HCT116 (cell line): ENCODE data around the gene DDX54. TPM values are rescaled to one million over a fixed set of nuclear protein-coding genes. Genes with fewer than 3 reads are reported as not detected.

ENCODE experiments used
- ATAC-seq: fragments of 200-7000 bp; cut with Tn5 transposase; 2 replicates; pipeline ENCODE4 v1.9.1; 2020; ENCODE audit warnings: mild to moderate bottlenecking, moderate library complexity
- BruUV-seq: library from RNA; stranded (reverse); fragments of 400-500 nt; replicated peaks from 2 replicates; lab custom pipeline; 2021; lab: Mats Ljungman, UMichigan
- CTCF ChIA-PET: fragments of 300-600 bp; sonication (Branson Sonifier 250); formaldehyde crosslinking; loops from one replicate; lab custom pipeline; 2021; ENCODE audit warnings: antibody characterized with exemption; lab: Charles Lee
- POLR2A ChIA-PET: fragments of 300-600, 350-600 bp; sonication (Branson Sonifier 250); formaldehyde crosslinking; loops from one replicate; lab custom pipeline; 2021; ENCODE audit warnings: antibody characterized with exemption; lab: Charles Lee
- RAD21 ChIA-PET, 2 experiments: fragments of 300-600 bp; sonication (Branson Sonifier 250); formaldehyde crosslinking; loops; one replicate each; lab custom pipeline; 2023; ENCODE audit warnings: low total read pairs in 2 of 2; ENCODE audit not compliant: uncharacterized antibody in 2 of 2, unreplicated experiment in 2 of 2, low non-redundant PET in 1 of 2; lab: Charles Lee
- DNase-seq: peaks from one replicate; pipeline ENCODE4 v3.0.0-alpha.2; 2010; ENCODE audit warnings: low read depth, low spot score
- H2AFZ ChIP-seq: fragments of 200-600 bp; shearing (Covaris generic), sonication (generic); 2 replicates; pipeline ENCODE4 v1.6.1; 2017; ENCODE audit warnings: low read depth, mixed run types, mixed read lengths, antibody characterized with exemption, low read length; ENCODE audit not compliant: poor library complexity, severe bottlenecking
- H3K27ac ChIP-seq: 2 replicates; pipeline ENCODE4 v1.5.1; 2012; ENCODE audit warnings: low read depth, low read length
- H3K27me3 ChIP-seq: fragments of 200-600 bp; sonication (generic); 2 replicates; pipeline ENCODE4 v1.6.1; 2016; ENCODE audit warnings: mixed run types, low read length, mixed read lengths; ENCODE audit not compliant: insufficient read depth
- H3K36me3 ChIP-seq, 2 experiments: fragments of 200-500 bp in 1 of 2; fragments of 200-600 bp in 1 of 2; sonication (Bioruptor generic) in 1 of 2; sonication (generic) in 1 of 2; 2 replicates each; pipeline versions ENCODE4 v1.5.1 to v1.6.1; 2014 to 2016; ENCODE audit warnings: low read length in 2 of 2, inconsistent platforms in 1 of 2, mixed read lengths in 1 of 2, mixed run types in 1 of 2; ENCODE audit not compliant: insufficient read depth in 2 of 2, control insufficient read depth in 1 of 2
- H3K4me1 ChIP-seq, 2 experiments: fragments of 200-600 bp in 1 of 2; sonication (generic) in 1 of 2; 2 replicates each; pipeline versions ENCODE4 v1.5.1 to v1.6.1; 2012 to 2017; ENCODE audit warnings: low read length in 2 of 2, inconsistent platforms in 1 of 2, mild to moderate bottlenecking in 1 of 2, mixed read lengths in 1 of 2, mixed run types in 1 of 2, moderate library complexity in 1 of 2; ENCODE audit not compliant: insufficient read depth in 2 of 2, control insufficient read depth in 1 of 2
- H3K4me2 ChIP-seq: fragments of 200-600 bp; sonication (generic); 2 replicates; pipeline ENCODE4 v1.6.1; 2017; ENCODE audit warnings: mixed run types, low read length, mixed read lengths
- H3K4me3 ChIP-seq, 2 experiments: fragments of 200-600 bp in 1 of 2; sonication (generic) in 1 of 2; replicated peaks in 1 of 2; 2 replicates each; pipeline ENCODE4 v1.5.1; 2011 to 2016; ENCODE audit warnings: low read length in 2 of 2, control low read depth in 1 of 2, low read depth in 1 of 2, mild to moderate bottlenecking in 1 of 2, mixed read lengths in 1 of 2, mixed run types in 1 of 2
- H3K79me2 ChIP-seq: fragments of 200-600 bp; sonication (generic); 2 replicates; pipeline ENCODE4 v1.6.1; 2017; ENCODE audit warnings: mild to moderate bottlenecking, mixed run types, low read length, moderate library complexity, mixed read lengths; ENCODE audit not compliant: insufficient read depth
- H3K9ac ChIP-seq: fragments of 200-600 bp; sonication (generic); 2 replicates; pipeline ENCODE4 v1.6.1; 2016; ENCODE audit warnings: low read length, mixed read lengths
- H3K9me2 ChIP-seq: fragments of 200-600 bp; sonication (generic), shearing (Covaris generic); 2 replicates; pipeline ENCODE4 v1.6.1; 2017; ENCODE audit warnings: mixed run types, mild to moderate bottlenecking, moderate library complexity; ENCODE audit not compliant: insufficient read depth
- H3K9me3 ChIP-seq, 2 experiments: fragments of 200-500 bp in 1 of 2; fragments of 200-600 bp in 1 of 2; sonication (Bioruptor generic) in 1 of 2; sonication (generic) in 1 of 2; 2 replicates each; pipeline ENCODE4 v1.6.1; 2014 to 2017; ENCODE audit warnings: low read length in 2 of 2, mixed read lengths in 2 of 2, inconsistent platforms in 1 of 2, low read depth in 1 of 2, mild to moderate bottlenecking in 1 of 2, mixed run types in 1 of 2, moderate library complexity in 1 of 2; ENCODE audit not compliant: control insufficient read depth in 1 of 2, insufficient read depth in 1 of 2
- H4K20me1 ChIP-seq: fragments of 200-600 bp; sonication (generic), shearing (Covaris generic); 2 replicates; pipeline ENCODE4 v1.6.1; 2017; ENCODE audit warnings: mixed run types, mild to moderate bottlenecking, moderate library complexity; ENCODE audit not compliant: insufficient read depth
- CBX3 ChIP-seq: IDR thresholded peaks from 2 replicates; pipeline ENCODE4 v1.6.1; 2012; ENCODE audit warnings: low read depth
- EGR1 ChIP-seq: IDR thresholded peaks from 2 replicates; pipeline ENCODE4 v1.6.1; 2012; ENCODE audit warnings: low read depth
- ELF1 ChIP-seq: IDR thresholded peaks from 2 replicates; pipeline ENCODE4 v1.6.1; 2012; ENCODE audit warnings: low read depth, borderline replicate concordance
- EZH2 ChIP-seq: fragments of 200-600 bp; sonication (generic); IDR thresholded peaks from 2 replicates; pipeline ENCODE4 v1.6.1; 2017; ENCODE audit warnings: antibody characterized with exemption, mixed run types
- EZH2phosphoT487 ChIP-seq: fragments of 200-600 bp; IDR thresholded peaks from 2 replicates; pipeline ENCODE4 v1.6.1; 2018; ENCODE audit warnings: antibody characterized with exemption, borderline replicate concordance
- FOSL1 ChIP-seq: IDR thresholded peaks from 2 replicates; pipeline ENCODE4 v1.6.1; 2012; ENCODE audit warnings: low read depth
- JUND ChIP-seq: IDR thresholded peaks from 2 replicates; pipeline ENCODE4 v1.6.1; 2012
- POLR2A ChIP-seq: IDR thresholded peaks from 2 replicates; pipeline ENCODE4 v1.7.0; 2011; ENCODE audit warnings: borderline replicate concordance; ENCODE audit not compliant: insufficient read depth, insufficient read length; ENCODE audit errors: extremely low read depth
- POLR2AphosphoS5 ChIP-seq: IDR thresholded peaks from 2 replicates; pipeline ENCODE4 v1.6.1; 2011; ENCODE audit warnings: mild to moderate bottlenecking, low read depth, low read length, moderate library complexity
- RAD21 ChIP-seq: IDR thresholded peaks from 2 replicates; pipeline ENCODE4 v1.6.1; 2012; ENCODE audit warnings: low read depth, mild to moderate bottlenecking
- SP1 ChIP-seq: IDR thresholded peaks from 2 replicates; pipeline ENCODE4 v1.6.1; 2012; ENCODE audit warnings: low read depth
- TCF7L2 ChIP-seq: IDR thresholded peaks from 2 replicates; pipeline ENCODE4 v1.7.0; 2011; ENCODE audit warnings: borderline replicate concordance, inconsistent platforms; ENCODE audit not compliant: insufficient read depth, insufficient read length; ENCODE audit errors: extremely low read depth
- YY1 ChIP-seq: IDR thresholded peaks from 2 replicates; pipeline ENCODE4 v1.6.1; 2011; ENCODE audit warnings: low read length, low read depth, moderate library complexity, mild to moderate bottlenecking; ENCODE audit not compliant: insufficient replicate concordance; ENCODE audit errors: extremely low read depth
- ZFX ChIP-seq: fragments of 450-650 bp; IDR thresholded peaks from 2 replicates; pipeline ENCODE4 v1.6.1; 2017
- intact Hi-C: fragments of 100-400 bp; cut with micrococcal nuclease; formaldehyde crosslinking; loops from 2 replicates; pipeline ENCODE4 v1.10.0; 2022
- total RNA-seq: library from RNA; stranded (reverse); gene quantifications from one replicate; pipeline ENCODE4 v1.2.1, GENCODE V29; 2021; ENCODE audit not compliant: unreplicated experiment
- TF ChIP-seq, protein P1 (sequence below): IDR thresholded peaks from 2 replicates; pipeline ENCODE4 v1.6.1; 2012
- TF ChIP-seq, protein P2 (sequence below): IDR thresholded peaks from 2 replicates; pipeline ENCODE4 v1.6.1; 2011; ENCODE audit warnings: mild to moderate bottlenecking, low read length, moderate library complexity; ENCODE audit not compliant: insufficient replicate concordance; ENCODE audit errors: extremely low read depth
- TF ChIP-seq, protein P3 (sequence below): IDR thresholded peaks from 2 replicates; pipeline ENCODE4 v1.6.1; 2012; ENCODE audit warnings: low read depth
- TF ChIP-seq, protein P4 (sequence below): IDR thresholded peaks from 2 replicates; pipeline ENCODE4 v1.6.1; 2012

DDX54 gene
- total RNA-seq, 1 experiment from 2014 or later = 110 TPM

DNA sequence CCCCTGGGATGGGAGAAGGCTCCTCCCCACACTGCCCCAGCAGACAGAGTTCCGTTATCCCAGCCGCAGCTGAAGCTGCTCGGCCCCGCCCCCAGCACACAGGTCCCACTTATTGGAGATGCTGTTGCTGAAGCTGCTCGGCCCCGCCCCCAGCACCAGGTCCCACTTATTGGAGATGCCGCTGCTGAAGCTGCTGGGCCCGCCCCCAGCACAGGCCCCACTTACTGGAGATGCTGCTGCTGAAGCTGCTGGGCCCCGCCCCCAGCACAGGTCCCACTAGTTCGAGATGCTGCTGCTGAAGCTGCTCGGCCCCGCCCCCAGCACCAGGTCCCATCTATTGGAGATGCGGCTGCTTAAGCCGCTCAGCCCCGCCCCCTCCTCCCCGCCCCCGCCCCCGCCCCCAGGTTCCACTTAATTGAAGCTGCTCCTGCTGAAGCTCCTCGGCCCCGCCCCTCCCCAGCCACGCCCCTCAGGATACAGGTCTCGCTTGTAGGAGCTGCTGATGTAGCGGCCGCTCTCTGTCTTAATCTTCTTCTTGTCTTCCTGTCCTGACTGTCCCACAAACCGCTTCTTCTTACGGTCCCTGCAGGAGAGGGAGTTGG, 23.8 kb downstream of the DDX54 start (continued):
- TF ChIP-seq, protein P1, sequence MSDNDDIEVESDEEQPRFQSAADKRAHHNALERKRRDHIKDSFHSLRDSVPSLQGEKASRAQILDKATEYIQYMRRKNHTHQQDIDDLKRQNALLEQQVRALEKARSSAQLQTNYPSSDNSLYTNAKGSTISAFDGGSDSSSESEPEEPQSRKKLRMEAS = no peak
- TF ChIP-seq CBX3 (no peak), EZH2phosphoT487 (no peak), EGR1 (no peak), POLR2AphosphoS5 (no peak), RAD21 (no peak), FOSL1 (no peak), JUND (no peak)
- TF ChIP-seq, protein P2, sequence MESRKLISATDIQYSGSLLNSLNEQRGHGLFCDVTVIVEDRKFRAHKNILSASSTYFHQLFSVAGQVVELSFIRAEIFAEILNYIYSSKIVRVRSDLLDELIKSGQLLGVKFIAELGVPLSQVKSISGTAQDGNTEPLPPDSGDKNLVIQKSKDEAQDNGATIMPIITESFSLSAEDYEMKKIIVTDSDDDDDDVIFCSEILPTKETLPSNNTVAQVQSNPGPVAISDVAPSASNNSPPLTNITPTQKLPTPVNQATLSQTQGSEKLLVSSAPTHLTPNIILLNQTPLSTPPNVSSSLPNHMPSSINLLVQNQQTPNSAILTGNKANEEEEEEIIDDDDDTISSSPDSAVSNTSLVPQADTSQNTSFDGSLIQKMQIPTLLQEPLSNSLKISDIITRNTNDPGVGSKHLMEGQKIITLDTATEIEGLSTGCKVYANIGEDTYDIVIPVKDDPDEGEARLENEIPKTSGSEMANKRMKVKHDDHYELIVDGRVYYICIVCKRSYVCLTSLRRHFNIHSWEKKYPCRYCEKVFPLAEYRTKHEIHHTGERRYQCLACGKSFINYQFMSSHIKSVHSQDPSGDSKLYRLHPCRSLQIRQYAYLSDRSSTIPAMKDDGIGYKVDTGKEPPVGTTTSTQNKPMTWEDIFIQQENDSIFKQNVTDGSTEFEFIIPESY = no peak

DNA sequence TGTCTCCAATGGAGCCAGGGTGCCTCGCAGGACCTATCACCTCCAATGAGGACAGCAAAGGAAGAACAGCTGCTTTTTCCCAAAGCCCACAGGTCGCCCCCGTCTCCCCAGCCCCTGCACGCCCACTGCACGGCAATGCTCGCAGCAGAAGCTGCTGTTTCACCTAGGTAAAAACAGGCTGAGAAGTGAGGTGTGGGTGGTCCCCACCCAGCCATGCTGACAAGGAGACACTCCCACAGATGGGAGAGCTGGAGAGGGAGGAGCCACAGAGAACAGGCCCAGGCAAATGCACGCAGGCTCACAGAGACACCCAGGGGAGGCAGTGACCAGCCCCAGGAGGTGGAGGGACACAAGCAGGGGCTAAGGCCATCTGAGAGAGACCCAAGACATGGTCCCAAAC, 25.3 kb downstream of the DDX54 start:
- H3K9ac ChIP-seq = no peak overlapping the region
- peak overlapping the region; percentile 22; the same call in 1 of the 2 replicates for H3K27ac ChIP-seq
- DNase-seq = no peak
- no peak overlapping the region for H3K4me3 ChIP-seq
- H3K4me1 ChIP-seq = peaks cover 0 to 10% of the 10 kb centered on the region in 2 experiments; a peak in 2 of 4 replicates
- intact Hi-C loops = no loop called here
- no peaks in the 10 kb centered on the region for H3K79me2 ChIP-seq
- no peaks in the 10 kb centered on the region for H3K27me3 ChIP-seq
- ATAC-seq = no peak
- ChIA-PET CTCF (no interaction called here), RAD21 (no interaction called here), POLR2A (no interaction called here)
- no peaks in the 10 kb centered on the region for H3K9me2 ChIP-seq
- BruUV-seq = no TSS peak
- H3K9me3 ChIP-seq = no peaks in the 10 kb centered on the region
- no peak overlapping the region for H2AFZ ChIP-seq
- peaks cover 20 to 37% of the 10 kb centered on the region in 2 experiments; a peak in 3 of 4 replicates for H3K36me3 ChIP-seq
- H4K20me1 ChIP-seq = peaks cover 4% of the 10 kb centered on the region; the same call in 1 of the 2 replicates
- H3K4me2 ChIP-seq = no peak overlapping the region
- TF ChIP-seq, protein P1 = no peak
- no peak for TF ChIP-seq TCF7L2
- no peak for TF ChIP-seq ELF1
- TF ChIP-seq EZH2 = no peak
- TF ChIP-seq CBX3 = no peak
- no peak for TF ChIP-seq POLR2AphosphoS5
- TF ChIP-seq EZH2phosphoT487 = no peak
- TF ChIP-seq, protein P3, sequence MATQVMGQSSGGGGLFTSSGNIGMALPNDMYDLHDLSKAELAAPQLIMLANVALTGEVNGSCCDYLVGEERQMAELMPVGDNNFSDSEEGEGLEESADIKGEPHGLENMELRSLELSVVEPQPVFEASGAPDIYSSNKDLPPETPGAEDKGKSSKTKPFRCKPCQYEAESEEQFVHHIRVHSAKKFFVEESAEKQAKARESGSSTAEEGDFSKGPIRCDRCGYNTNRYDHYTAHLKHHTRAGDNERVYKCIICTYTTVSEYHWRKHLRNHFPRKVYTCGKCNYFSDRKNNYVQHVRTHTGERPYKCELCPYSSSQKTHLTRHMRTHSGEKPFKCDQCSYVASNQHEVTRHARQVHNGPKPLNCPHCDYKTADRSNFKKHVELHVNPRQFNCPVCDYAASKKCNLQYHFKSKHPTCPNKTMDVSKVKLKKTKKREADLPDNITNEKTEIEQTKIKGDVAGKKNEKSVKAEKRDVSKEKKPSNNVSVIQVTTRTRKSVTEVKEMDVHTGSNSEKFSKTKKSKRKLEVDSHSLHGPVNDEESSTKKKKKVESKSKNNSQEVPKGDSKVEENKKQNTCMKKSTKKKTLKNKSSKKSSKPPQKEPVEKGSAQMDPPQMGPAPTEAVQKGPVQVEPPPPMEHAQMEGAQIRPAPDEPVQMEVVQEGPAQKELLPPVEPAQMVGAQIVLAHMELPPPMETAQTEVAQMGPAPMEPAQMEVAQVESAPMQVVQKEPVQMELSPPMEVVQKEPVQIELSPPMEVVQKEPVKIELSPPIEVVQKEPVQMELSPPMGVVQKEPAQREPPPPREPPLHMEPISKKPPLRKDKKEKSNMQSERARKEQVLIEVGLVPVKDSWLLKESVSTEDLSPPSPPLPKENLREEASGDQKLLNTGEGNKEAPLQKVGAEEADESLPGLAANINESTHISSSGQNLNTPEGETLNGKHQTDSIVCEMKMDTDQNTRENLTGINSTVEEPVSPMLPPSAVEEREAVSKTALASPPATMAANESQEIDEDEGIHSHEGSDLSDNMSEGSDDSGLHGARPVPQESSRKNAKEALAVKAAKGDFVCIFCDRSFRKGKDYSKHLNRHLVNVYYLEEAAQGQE = no peak
- TF ChIP-seq JUND = no peak
- TF ChIP-seq YY1 = no peak
- TF ChIP-seq ZFX = no peak
- TF ChIP-seq SP1 = no peak
- TF ChIP-seq POLR2A = no peak
- TF ChIP-seq RAD21 = no peak
- TF ChIP-seq, protein P4, sequence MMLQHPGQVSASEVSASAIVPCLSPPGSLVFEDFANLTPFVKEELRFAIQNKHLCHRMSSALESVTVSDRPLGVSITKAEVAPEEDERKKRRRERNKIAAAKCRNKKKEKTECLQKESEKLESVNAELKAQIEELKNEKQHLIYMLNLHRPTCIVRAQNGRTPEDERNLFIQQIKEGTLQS = no peak
